Astrocyte of the cerebellum (primary cell): ENCODE measurements around the gene TNFRSF12A.

Experiments used
- DNase-seq: peaks from one replicate; pipeline ENCODE4 v3.0.0-alpha.2; 2011; ENCODE audit warnings: low read depth
- H3K4me3 ChIP-seq: 2 replicates; pipeline ENCODE4 v1.5.1; 2011; ENCODE audit warnings: mild to moderate bottlenecking, low read depth, low read length, moderate library complexity
- in situ Hi-C: cut with HindIII; loops from 2 replicates; pipeline ENCODE4 v1.10.0; 2017; ENCODE audit warnings: low sequenced_read_pairs
- TF ChIP-seq, protein P1 (sequence below): IDR thresholded peaks from 2 replicates; pipeline ENCODE4 v1.5.1; 2012; ENCODE audit warnings: low read length, low read depth, moderate library complexity, mild to moderate bottlenecking; ENCODE audit errors: missing control alignments

Gene TNFRSF12A

GRCh38 chr16:2991566-2992261 lies 28.5 kb upstream of the TNFRSF12A start:
- no peak overlapping the region for H3K4me3 ChIP-seq
- in situ Hi-C loops, result no loop called here
- no peak for DNase-seq
- TF ChIP-seq, protein P1, sequence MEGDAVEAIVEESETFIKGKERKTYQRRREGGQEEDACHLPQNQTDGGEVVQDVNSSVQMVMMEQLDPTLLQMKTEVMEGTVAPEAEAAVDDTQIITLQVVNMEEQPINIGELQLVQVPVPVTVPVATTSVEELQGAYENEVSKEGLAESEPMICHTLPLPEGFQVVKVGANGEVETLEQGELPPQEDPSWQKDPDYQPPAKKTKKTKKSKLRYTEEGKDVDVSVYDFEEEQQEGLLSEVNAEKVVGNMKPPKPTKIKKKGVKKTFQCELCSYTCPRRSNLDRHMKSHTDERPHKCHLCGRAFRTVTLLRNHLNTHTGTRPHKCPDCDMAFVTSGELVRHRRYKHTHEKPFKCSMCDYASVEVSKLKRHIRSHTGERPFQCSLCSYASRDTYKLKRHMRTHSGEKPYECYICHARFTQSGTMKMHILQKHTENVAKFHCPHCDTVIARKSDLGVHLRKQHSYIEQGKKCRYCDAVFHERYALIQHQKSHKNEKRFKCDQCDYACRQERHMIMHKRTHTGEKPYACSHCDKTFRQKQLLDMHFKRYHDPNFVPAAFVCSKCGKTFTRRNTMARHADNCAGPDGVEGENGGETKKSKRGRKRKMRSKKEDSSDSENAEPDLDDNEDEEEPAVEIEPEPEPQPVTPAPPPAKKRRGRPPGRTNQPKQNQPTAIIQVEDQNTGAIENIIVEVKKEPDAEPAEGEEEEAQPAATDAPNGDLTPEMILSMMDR, result no peak

- no peak for DNase-seq
- TF ChIP-seq, protein P1, result no peak
- in situ Hi-C loops, result no loop called here
- no peak overlapping the region for H3K4me3 ChIP-seq
Observed at GRCh38 chr16:2992383-2993081, 27.6 kb upstream of the TNFRSF12A start.

- DNase-seq, result no peak
- no peak overlapping the region for H3K4me3 ChIP-seq
- in situ Hi-C loops, result no loop called here
Observed at GRCh38 chr16:2996298-2996697, 23.9 kb upstream of the TNFRSF12A start.

DNA sequence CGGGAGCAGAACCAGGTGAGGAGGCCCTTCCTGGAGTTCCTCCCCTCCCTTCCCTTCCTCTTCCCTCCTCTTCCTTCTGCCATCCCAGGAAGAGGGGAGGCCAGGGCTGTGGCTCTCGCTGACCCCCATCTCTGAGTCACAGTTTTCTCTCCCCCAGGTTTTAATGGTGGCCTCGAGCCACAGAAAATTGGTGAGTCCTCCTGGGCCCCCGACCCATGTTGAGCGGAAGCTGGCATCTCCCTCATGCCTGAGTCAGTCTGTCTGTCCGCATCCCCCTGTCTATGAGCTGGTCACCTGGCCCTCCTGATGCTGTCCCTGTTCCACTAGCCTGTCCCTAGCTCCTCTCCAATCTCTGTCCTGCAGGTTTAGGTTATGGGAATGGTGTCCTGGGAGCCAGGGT lies 20.2 kb upstream of the TNFRSF12A start:
- no peak overlapping the region for H3K4me3 ChIP-seq
- TF ChIP-seq, protein P1, result no peak
- no peak for DNase-seq
- in situ Hi-C loops, result no loop called here

More at GRCh38 chr16:2996298-2996697, 23.9 kb upstream of the TNFRSF12A start:
- TF ChIP-seq, protein P1, result no peak

DNA sequence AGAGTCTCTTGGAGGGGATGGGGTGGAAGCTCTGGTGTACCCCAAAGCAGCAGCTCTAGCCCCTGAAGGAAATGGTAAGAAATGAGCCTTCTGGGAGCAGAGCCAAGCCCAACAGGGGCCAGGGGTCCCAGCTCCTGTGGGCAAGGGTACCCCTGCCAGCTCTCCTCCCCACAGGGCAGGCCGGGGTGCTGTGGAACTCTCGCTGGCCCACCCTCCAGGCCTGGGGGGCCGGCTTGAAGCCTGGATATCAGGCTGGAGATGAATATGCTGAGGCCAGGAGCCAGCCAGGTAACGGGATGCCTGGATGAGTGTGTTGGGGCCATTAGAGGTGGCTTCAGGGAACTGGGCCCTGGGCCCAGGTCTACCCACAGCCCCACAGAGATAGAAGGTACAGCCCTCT lies 19.6 kb upstream of the TNFRSF12A start:
- TF ChIP-seq, protein P1, result no peak
- in situ Hi-C loops, result no loop called here
- DNase-seq, result no peak
- no peak overlapping the region for H3K4me3 ChIP-seq

GRCh38 chr16:3001316-3001715 lies 18.9 kb upstream of the TNFRSF12A start:
- in situ Hi-C loops, result no loop called here
- no peak for DNase-seq
- TF ChIP-seq, protein P1, result no peak
- no peak overlapping the region for H3K4me3 ChIP-seq
